ENCODE data around the gene AGPS.
"Not testable (repeated sequence)": the region's sequence is repeated elsewhere in the genome, so short reads cannot be mapped to it uniquely, and the experiment has no call there.

DNA sequence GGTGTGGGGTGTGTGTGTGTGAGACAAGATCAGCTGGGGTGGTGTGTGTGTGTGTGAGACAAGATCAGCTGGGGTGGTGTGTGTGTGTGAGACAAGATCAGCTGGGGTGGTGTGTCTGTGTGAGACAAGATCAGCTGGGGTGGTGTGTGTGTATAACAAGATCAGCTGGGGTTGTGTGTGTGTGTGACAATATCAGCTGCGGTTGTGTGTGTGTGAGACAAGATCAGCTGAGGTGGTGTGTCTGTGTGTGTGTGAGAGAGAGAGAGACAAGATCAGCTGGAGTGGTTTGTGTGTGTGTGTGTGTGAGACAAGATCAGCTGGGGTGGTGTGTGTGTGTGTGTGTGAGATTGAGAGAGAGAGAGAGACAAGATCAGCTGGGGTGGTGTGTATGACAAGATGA, 41.9 kb upstream of the AGPS start:
- not testable (repeated sequence) for TF ChIP-seq SALL2 (tag by site-specific recombination; IDR thresholded peaks at IDR 0.05; ENCODE audit: borderline replicate concordance); ZNF658 (tag by site-specific recombination; IDR thresholded peaks at IDR 0.05); MEIS1 (CRISPR knock-in tag; IDR thresholded peaks at IDR 0.05; ENCODE audit: borderline replicate concordance); GLIS2 (tag by site-specific recombination; IDR thresholded peaks at IDR 0.05); ZNF426 (tag by site-specific recombination; IDR thresholded peaks at IDR 0.05); ZNF777 (tag by site-specific recombination; IDR thresholded peaks at IDR 0.05; ENCODE audit: borderline replicate concordance); GLIS1 (tag by site-specific recombination; IDR thresholded peaks at IDR 0.05)
- TF ChIP-seq, protein P1, sequence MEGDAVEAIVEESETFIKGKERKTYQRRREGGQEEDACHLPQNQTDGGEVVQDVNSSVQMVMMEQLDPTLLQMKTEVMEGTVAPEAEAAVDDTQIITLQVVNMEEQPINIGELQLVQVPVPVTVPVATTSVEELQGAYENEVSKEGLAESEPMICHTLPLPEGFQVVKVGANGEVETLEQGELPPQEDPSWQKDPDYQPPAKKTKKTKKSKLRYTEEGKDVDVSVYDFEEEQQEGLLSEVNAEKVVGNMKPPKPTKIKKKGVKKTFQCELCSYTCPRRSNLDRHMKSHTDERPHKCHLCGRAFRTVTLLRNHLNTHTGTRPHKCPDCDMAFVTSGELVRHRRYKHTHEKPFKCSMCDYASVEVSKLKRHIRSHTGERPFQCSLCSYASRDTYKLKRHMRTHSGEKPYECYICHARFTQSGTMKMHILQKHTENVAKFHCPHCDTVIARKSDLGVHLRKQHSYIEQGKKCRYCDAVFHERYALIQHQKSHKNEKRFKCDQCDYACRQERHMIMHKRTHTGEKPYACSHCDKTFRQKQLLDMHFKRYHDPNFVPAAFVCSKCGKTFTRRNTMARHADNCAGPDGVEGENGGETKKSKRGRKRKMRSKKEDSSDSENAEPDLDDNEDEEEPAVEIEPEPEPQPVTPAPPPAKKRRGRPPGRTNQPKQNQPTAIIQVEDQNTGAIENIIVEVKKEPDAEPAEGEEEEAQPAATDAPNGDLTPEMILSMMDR (tag by site-specific recombination; IDR thresholded peaks at IDR 0.05): not testable (repeated sequence)
- TF ChIP-seq, protein P2, sequence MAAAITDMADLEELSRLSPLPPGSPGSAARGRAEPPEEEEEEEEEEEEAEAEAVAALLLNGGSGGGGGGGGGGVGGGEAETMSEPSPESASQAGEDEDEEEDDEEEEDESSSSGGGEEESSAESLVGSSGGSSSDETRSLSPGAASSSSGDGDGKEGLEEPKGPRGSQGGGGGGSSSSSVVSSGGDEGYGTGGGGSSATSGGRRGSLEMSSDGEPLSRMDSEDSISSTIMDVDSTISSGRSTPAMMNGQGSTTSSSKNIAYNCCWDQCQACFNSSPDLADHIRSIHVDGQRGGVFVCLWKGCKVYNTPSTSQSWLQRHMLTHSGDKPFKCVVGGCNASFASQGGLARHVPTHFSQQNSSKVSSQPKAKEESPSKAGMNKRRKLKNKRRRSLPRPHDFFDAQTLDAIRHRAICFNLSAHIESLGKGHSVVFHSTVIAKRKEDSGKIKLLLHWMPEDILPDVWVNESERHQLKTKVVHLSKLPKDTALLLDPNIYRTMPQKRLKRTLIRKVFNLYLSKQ (tag by site-specific recombination; IDR thresholded peaks at IDR 0.05; ENCODE audit: borderline replicate concordance): not testable (repeated sequence)
- TF ChIP-seq, protein P3, sequence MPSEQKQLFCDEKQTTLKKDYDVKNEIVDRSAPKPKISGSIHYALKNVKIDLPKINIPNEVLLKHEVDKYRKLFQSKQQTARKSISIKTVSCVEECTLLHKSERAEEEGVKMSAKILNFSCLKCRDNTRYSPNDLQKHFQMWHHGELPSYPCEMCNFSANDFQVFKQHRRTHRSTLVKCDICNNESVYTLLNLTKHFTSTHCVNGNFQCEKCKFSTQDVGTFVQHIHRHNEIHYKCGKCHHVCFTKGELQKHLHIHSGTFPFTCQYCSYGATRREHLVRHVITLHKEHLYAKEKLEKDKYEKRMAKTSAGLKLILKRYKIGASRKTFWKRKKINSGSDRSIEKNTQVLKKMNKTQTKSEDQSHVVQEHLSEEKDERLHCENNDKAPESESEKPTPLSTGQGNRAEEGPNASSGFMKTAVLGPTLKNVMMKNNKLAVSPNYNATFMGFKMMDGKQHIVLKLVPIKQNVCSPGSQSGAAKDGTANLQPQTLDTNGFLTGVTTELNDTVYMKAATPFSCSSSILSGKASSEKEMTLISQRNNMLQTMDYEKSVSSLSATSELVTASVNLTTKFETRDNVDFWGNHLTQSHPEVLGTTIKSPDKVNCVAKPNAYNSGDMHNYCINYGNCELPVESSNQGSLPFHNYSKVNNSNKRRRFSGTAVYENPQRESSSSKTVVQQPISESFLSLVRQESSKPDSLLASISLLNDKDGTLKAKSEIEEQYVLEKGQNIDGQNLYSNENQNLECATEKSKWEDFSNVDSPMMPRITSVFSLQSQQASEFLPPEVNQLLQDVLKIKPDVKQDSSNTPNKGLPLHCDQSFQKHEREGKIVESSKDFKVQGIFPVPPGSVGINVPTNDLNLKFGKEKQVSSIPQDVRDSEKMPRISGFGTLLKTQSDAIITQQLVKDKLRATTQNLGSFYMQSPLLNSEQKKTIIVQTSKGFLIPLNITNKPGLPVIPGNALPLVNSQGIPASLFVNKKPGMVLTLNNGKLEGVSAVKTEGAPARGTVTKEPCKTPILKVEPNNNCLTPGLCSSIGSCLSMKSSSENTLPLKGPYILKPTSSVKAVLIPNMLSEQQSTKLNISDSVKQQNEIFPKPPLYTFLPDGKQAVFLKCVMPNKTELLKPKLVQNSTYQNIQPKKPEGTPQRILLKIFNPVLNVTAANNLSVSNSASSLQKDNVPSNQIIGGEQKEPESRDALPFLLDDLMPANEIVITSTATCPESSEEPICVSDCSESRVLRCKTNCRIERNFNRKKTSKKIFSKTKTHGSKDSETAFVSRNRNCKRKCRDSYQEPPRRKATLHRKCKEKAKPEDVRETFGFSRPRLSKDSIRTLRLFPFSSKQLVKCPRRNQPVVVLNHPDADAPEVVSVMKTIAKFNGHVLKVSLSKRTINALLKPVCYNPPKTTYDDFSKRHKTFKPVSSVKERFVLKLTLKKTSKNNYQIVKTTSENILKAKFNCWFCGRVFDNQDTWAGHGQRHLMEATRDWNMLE (tag by site-specific recombination; conservative IDR thresholded peaks at IDR 0.05; ENCODE audit: low read depth): not testable (repeated sequence)
- TF ChIP-seq, protein P4, sequence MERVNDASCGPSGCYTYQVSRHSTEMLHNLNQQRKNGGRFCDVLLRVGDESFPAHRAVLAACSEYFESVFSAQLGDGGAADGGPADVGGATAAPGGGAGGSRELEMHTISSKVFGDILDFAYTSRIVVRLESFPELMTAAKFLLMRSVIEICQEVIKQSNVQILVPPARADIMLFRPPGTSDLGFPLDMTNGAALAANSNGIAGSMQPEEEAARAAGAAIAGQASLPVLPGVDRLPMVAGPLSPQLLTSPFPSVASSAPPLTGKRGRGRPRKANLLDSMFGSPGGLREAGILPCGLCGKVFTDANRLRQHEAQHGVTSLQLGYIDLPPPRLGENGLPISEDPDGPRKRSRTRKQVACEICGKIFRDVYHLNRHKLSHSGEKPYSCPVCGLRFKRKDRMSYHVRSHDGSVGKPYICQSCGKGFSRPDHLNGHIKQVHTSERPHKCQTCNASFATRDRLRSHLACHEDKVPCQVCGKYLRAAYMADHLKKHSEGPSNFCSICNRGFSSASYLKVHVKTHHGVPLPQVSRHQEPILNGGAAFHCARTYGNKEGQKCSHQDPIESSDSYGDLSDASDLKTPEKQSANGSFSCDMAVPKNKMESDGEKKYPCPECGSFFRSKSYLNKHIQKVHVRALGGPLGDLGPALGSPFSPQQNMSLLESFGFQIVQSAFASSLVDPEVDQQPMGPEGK (tag by site-specific recombination; IDR thresholded peaks at IDR 0.05): not testable (repeated sequence)
- TF ChIP-seq, protein P5, sequence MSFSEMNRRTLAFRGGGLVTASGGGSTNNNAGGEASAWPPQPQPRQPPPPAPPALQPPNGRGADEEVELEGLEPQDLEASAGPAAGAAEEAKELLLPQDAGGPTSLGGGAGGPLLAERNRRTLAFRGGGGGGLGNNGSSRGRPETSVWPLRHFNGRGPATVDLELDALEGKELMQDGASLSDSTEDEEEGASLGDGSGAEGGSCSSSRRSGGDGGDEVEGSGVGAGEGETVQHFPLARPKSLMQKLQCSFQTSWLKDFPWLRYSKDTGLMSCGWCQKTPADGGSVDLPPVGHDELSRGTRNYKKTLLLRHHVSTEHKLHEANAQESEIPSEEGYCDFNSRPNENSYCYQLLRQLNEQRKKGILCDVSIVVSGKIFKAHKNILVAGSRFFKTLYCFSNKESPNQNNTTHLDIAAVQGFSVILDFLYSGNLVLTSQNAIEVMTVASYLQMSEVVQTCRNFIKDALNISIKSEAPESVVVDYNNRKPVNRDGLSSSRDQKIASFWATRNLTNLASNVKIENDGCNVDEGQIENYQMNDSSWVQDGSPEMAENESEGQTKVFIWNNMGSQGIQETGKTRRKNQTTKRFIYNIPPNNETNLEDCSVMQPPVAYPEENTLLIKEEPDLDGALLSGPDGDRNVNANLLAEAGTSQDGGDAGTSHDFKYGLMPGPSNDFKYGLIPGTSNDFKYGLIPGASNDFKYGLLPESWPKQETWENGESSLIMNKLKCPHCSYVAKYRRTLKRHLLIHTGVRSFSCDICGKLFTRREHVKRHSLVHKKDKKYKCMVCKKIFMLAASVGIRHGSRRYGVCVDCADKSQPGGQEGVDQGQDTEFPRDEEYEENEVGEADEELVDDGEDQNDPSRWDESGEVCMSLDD (tag by site-specific recombination; IDR thresholded peaks at IDR 0.05): not testable (repeated sequence)
- TF ChIP-seq, protein P6, sequence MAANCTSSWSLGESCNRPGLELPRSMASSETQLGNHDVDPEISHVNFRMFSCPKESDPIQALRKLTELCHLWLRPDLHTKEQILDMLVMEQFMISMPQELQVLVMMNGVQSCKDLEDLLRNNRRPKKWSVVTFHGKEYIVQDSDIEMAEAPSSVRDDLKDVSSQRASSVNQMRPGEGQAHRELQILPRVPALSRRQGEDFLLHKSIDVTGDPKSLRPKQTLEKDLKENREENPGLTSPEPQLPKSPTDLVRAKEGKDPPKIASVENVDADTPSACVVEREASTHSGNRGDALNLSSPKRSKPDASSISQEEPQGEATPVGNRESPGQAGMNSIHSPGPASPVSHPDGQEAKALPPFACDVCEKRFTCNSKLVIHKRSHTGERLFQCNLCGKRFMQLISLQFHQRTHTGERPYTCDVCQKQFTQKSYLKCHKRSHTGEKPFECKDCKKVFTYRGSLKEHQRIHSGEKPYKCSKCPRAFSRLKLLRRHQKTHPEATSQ (tag by site-specific recombination; IDR thresholded peaks at IDR 0.05): not testable (repeated sequence)

Data from HEK293 (cell line).